GM21723 (cell line): ENCODE measurements around the gene ALPK1.
"Not testable (repeated sequence)": the region's sequence is repeated elsewhere in the genome, so short reads cannot be mapped to it uniquely, and the experiment has no call there.

ENCODE experiments used
- ATAC-seq: cut with Tn5 transposase; IDR thresholded peaks from one replicate; pipeline ENCODE4 v1.9.1; 2021; ENCODE audit warnings: mild to moderate bottlenecking, moderate library complexity; ENCODE audit not compliant: unreplicated experiment

The ALPK1 gene

GRCh38 chr4:112442226-112442625, 145.1 kb downstream of the ALPK1 start:
- ATAC-seq = not testable (repeated sequence)

DNA sequence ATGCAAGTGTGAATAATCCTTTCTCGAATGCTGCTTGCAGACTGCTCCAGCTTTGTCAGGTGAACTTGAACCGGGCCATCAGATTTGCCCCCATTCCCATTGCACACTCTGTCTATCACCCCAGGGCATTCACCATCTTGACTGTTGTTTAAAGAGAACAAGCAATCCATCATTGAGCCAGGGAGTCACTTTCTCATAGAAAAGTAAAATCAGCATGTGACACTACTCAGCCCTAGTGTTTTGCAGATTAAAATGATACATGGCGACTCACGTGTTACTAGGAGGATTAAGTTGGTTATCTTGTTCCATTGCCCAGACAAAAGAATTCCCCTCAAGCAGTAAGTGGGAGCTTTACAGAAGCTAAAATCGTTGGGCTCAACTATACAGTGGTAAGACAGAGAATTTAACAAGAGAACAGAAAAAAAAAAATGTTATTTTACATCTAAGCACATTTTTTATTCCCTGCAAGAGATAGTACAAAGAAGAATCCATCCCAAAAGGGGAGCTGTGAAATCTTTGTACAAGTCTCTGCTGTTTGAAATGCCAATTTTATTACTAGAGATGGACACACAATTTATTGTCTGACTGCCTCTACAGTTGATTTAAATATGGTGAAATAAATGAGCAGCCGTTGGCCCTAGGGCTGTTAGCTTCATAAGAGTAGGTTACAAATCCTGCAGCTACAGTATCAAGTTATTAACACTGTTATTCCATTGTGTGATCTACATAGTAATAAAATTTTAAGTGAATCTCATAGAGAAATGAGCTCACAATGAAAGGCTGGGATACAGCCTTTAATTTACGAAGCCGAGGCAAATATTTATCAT, 151.3 kb downstream of the ALPK1 start:
- ATAC-seq = no peak

DNA sequence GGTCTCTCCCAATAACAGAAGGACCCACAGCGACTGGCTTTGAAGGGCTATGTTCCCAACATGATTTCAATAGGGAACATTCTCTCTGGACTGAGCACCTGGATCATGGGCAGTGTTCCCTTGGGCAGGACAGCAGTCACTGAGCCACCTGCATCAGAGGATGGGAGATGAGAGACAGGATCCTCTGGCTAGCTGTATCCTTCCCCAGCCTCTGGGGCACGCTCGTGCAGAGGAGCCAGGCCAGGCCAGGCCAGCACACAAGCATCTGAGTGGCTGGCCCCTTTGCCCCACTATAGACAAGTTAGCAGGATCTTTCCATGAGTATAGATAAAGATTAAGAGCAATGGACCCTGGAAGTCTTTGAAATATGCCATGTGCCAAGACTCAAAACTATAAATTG, 152.5 kb downstream of the ALPK1 start:
- no peak for ATAC-seq

DNA sequence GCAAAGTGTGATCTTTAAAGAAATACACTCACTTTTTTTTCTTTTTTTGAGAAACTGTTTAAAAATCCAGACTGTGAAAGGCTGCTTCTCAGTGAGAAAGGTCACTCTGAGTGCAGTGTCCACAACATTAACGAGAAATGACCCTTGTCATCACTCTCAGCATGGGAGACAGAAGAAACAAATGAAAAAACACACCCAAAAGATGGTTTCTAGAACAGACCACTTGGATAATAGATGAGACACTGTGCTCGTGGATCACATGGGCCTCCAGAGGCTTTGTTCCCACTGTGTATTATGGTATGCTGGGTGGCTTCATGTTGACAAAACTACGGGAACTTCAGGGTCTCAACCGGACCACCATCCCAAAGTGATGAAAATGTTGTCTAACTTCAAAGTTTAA, 153.9 kb downstream of the ALPK1 start:
- ATAC-seq = no peak

- ATAC-seq = no peak
Observed at GRCh38 chr4:112451831-112452230, 154.7 kb downstream of the ALPK1 start.

DNA sequence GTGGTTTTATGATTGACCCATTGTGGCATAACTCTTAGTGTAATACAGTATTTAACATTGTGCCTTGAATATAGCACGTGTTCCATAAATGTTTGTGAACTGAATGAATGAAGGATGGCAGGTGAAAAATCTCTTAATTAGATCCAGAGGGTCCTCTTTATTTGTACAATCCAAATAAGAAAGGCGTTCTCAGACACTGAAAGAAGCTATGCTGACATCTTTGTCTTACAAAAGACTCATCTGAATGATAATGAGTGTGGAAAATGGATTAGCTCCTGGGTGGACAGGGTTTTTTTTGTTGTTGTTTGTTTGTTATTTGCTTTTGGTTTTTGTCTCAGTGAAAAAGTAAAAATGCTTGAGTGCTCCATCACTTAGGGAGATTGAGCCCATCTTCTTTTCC, 156.2 kb downstream of the ALPK1 start:
- ATAC-seq = no peak

GRCh38 chr4:112472318-112472717, 175.1 kb downstream of the ALPK1 start:
- no peak for ATAC-seq

GRCh38 chr4:112473985-112474384, 176.8 kb downstream of the ALPK1 start:
- no peak for ATAC-seq

DNA sequence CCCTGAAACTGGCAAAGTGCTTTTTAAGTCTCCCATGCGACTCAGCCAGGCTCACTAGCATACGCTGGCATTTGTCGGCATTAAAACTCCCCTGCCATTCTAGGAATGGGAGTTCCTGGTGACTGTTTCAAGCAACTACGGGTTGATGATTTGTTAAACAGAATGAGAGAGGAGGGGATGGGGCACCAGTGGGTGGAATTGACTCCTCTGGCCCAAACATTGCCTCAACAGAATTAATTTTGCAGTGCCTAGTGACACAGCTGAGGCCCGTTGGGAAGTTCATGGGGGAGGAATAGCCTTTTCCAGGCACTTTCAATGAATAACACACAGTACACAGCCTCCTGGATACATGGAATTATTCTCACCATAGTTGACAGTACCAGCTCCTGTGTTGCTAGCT, 188.8 kb downstream of the ALPK1 start:
- no peak for ATAC-seq

GRCh38 chr4:112490808-112491207, 193.6 kb downstream of the ALPK1 start:
- not testable (repeated sequence) for ATAC-seq
